Measurements from ENCODE around the gene FBF1. TPM values are rescaled to one million over a fixed set of nuclear protein-coding genes. Genes with fewer than 3 reads are reported as not detected.
A peak's percentile ranks its signal among the peaks of the same experiment; 100 is the strongest.

FBF1 gene
- total RNA-seq, 1 experiment from 2014 or later: 13.5 TPM

- no peaks in the 10 kb centered on the region for H3K27me3 ChIP-seq
- no peak for DNase-seq
- H3K27ac ChIP-seq: no peak overlapping the region
- 0 out of 2 replicates have a peak, but pooled peaks cover 6% of the 10 kb centered on the region for H3K36me3 ChIP-seq
- H3K9me3 ChIP-seq (replicated peaks): no peaks in the 10 kb centered on the region
- no peak overlapping the region for H3K4me3 ChIP-seq
- no peaks in the 10 kb centered on the region for H3K4me1 ChIP-seq
Measured at GRCh38 chr17:75931062-75931461, 9.8 kb downstream of the FBF1 start.

GRCh38 chr17:75927286-75927922 is 13.4 kb downstream of the FBF1 start:
- Histone ChIP-seq H3K4me1 (no peaks in the 10 kb centered on the region), H3K36me3 (0 out of 2 replicates have a peak, but pooled peaks cover 6% of the 10 kb centered on the region), H3K9me3 (replicated peaks) (no peaks in the 10 kb centered on the region), H3K4me3 (no peak overlapping the region), H3K27ac (no peak overlapping the region), H3K27me3 (no peaks in the 10 kb centered on the region)
- peak in 1 of 2 experiments; percentile 53 for DNase-seq

GRCh38 chr17:75926456-75926855 is 14.4 kb downstream of the FBF1 start:
- no peaks in the 10 kb centered on the region for H3K9me3 ChIP-seq (replicated peaks)
- no peak overlapping the region for H3K4me3 ChIP-seq
- no peaks in the 10 kb centered on the region for H3K27me3 ChIP-seq
- no peak for DNase-seq
- no peaks in the 10 kb centered on the region for H3K4me1 ChIP-seq
- H3K36me3 ChIP-seq: no peaks in the 10 kb centered on the region
- no peak overlapping the region for H3K27ac ChIP-seq

- DNase-seq: no peak
- no peaks in the 10 kb centered on the region for H3K36me3 ChIP-seq
- H3K4me3 ChIP-seq: no peak overlapping the region
- no peaks in the 10 kb centered on the region for H3K9me3 ChIP-seq (replicated peaks)
- no peak overlapping the region for H3K27ac ChIP-seq
- no peaks in the 10 kb centered on the region for H3K4me1 ChIP-seq
- no peaks in the 10 kb centered on the region for H3K27me3 ChIP-seq
Measured at GRCh38 chr17:75925912-75926311, 14.9 kb downstream of the FBF1 start.

- H3K9me3 ChIP-seq (replicated peaks): no peaks in the 10 kb centered on the region
- H3K4me3 ChIP-seq: no peak overlapping the region
- H3K27me3 ChIP-seq: no peaks in the 10 kb centered on the region
- no peak overlapping the region for H3K27ac ChIP-seq
- H3K4me1 ChIP-seq: no peaks in the 10 kb centered on the region
- no peaks in the 10 kb centered on the region for H3K36me3 ChIP-seq
- DNase-seq: no peak
Measured at GRCh38 chr17:75925103-75925502, 15.7 kb downstream of the FBF1 start.

- Histone ChIP-seq H3K27ac (no peak overlapping the region), H3K4me1 (no peaks in the 10 kb centered on the region), H3K27me3 (no peaks in the 10 kb centered on the region), H3K36me3 (no peaks in the 10 kb centered on the region), H3K9me3 (replicated peaks) (no peaks in the 10 kb centered on the region), H3K4me3 (no peak overlapping the region)
- DNase-seq: no peak
Measured at GRCh38 chr17:75922963-75923874, 17.6 kb downstream of the FBF1 start.

- Histone ChIP-seq H3K4me3 (no peak overlapping the region), H3K27me3 (no peaks in the 10 kb centered on the region), H3K27ac (no peak overlapping the region), H3K4me1 (peaks cover 6% of the 10 kb centered on the region; the same call in 1 of the 2 replicates), H3K36me3 (no peaks in the 10 kb centered on the region), H3K9me3 (replicated peaks) (no peaks in the 10 kb centered on the region)
- no peak for DNase-seq
Measured at GRCh38 chr17:75922173-75922961, 18.5 kb downstream of the FBF1 start.

- Histone ChIP-seq H3K4me1 (peaks cover 8% of the 10 kb centered on the region; the same call in 1 of the 2 replicates), H3K4me3 (no peak overlapping the region), H3K27me3 (no peaks in the 10 kb centered on the region), H3K36me3 (no peaks in the 10 kb centered on the region), H3K9me3 (replicated peaks) (no peaks in the 10 kb centered on the region), H3K27ac (no peak overlapping the region)
- no peak for DNase-seq
Measured at GRCh38 chr17:75921596-75921995, 19.2 kb downstream of the FBF1 start.

- Histone ChIP-seq H3K27ac (no peak overlapping the region), H3K36me3 (no peaks in the 10 kb centered on the region), H3K9me3 (replicated peaks) (no peaks in the 10 kb centered on the region), H3K27me3 (no peaks in the 10 kb centered on the region), H3K4me1 (peaks cover 8% of the 10 kb centered on the region; the same call in 1 of the 2 replicates), H3K4me3 (no peak overlapping the region)
- DNase-seq: no peak
Measured at GRCh38 chr17:75920045-75920560, 20.7 kb downstream of the FBF1 start.

- DNase-seq: no peak
- H3K36me3 ChIP-seq: no peaks in the 10 kb centered on the region
- no peak overlapping the region for H3K4me3 ChIP-seq
- H3K27ac ChIP-seq: no peak overlapping the region
- no peaks in the 10 kb centered on the region for H3K27me3 ChIP-seq
- peaks cover 8% of the 10 kb centered on the region; the same call in 1 of the 2 replicates for H3K4me1 ChIP-seq
- no peaks in the 10 kb centered on the region for H3K9me3 ChIP-seq (replicated peaks)
Measured at GRCh38 chr17:75919611-75920010, 21.2 kb downstream of the FBF1 start.

- peak; percentile 55 to 57 for DNase-seq
Measured at GRCh38 chr17:75917917-75918445, 22.9 kb downstream of the FBF1 start.

GRCh38 chr17:75917141-75917916 is 23.5 kb downstream of the FBF1 start:
- Histone ChIP-seq H3K4me1 (peaks cover 8% of the 10 kb centered on the region; the same call in 1 of the 2 replicates), H3K27me3 (no peaks in the 10 kb centered on the region), H3K27ac (peak overlapping the region; percentile 53), H3K4me3 (peak overlapping the region; percentile 6; the same call in 1 of the 2 replicates), H3K9me3 (replicated peaks) (no peaks in the 10 kb centered on the region), H3K36me3 (no peaks in the 10 kb centered on the region)
- DNase-seq: peak; percentile 74 to 81

More at GRCh38 chr17:75917917-75918445, 22.9 kb downstream of the FBF1 start:
- Histone ChIP-seq H3K4me3 (no peak overlapping the region; the same call in 1 of the 2 replicates), H3K36me3 (no peaks in the 10 kb centered on the region), H3K4me1 (peaks cover 8% of the 10 kb centered on the region; the same call in 1 of the 2 replicates), H3K27ac (peak overlapping the region; percentile 53), H3K9me3 (replicated peaks) (no peaks in the 10 kb centered on the region), H3K27me3 (no peaks in the 10 kb centered on the region)

GRCh38 chr17:75915268-75915667 is 25.6 kb downstream of the FBF1 start:
- no peak for DNase-seq

More at GRCh38 chr17:75915268-75915667, 25.6 kb downstream of the FBF1 start:
- Histone ChIP-seq H3K27ac (no peak overlapping the region), H3K9me3 (replicated peaks) (no peaks in the 10 kb centered on the region), H3K27me3 (no peaks in the 10 kb centered on the region), H3K4me3 (no peak overlapping the region), H3K36me3 (no peaks in the 10 kb centered on the region), H3K4me1 (peaks cover 11% of the 10 kb centered on the region; the same call in 1 of the 2 replicates)
